ENCODE measurements around the gene ATP11B. TPM values are rescaled to one million over a fixed set of nuclear protein-coding genes. Genes with fewer than 3 reads are reported as not detected.
A peak's percentile ranks its signal among the peaks of the same experiment; 100 is the strongest.

Gene ATP11B
- total RNA-seq, 2 experiments from 2014 or later: 55.6 to 87.9 TPM

DNA sequence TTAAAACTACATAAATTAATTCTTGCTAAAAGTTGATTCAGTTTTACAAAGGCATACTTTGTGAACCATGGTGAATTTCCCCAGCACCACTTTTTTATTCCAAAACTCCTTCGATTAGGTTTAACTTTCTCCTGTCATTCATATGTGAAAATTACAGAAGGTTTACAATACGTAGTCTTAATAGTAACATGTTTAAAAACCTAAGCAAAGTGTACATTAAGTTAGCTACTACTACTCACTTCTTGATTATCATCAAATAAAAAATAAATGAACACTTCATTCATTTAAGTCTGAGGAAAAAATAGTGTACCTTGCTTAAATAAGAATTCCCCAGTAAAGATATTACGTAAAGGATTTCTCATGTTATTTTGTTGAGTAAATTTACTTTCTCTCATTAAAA is 148.4 kb downstream of the ATP11B start:
- Histone ChIP-seq H2AFZ (ENCODE audit: low read length) (no peak overlapping the region), H4K20me1 (ENCODE audit: insufficient read depth, low read length) (no peaks in the 10 kb centered on the region), H3K4me2 (ENCODE audit: low read length) (no peak overlapping the region), H3K36me3 (ENCODE audit: insufficient read depth, low read length) (peaks cover 38% of the 10 kb centered on the region), H3K4me3 (ENCODE audit: low read depth, low read length, poor library complexity, severe bottlenecking) (no peak overlapping the region), H3K27ac (ENCODE audit: low read depth, low read length, poor library complexity, severe bottlenecking) (no peak overlapping the region), H3K9me2 (ENCODE audit: insufficient read depth, low read length) (no peaks in the 10 kb centered on the region), H3K79me2 (ENCODE audit: insufficient read depth, low read depth, low read length) (no peaks in the 10 kb centered on the region), H3K9me3 (ENCODE audit: low read length) (no peaks in the 10 kb centered on the region), H3K4me1 (ENCODE audit: insufficient read depth, low read length, poor library complexity, severe bottlenecking) (peaks cover 14% of the 10 kb centered on the region)
- TF ChIP-seq, protein P1, sequence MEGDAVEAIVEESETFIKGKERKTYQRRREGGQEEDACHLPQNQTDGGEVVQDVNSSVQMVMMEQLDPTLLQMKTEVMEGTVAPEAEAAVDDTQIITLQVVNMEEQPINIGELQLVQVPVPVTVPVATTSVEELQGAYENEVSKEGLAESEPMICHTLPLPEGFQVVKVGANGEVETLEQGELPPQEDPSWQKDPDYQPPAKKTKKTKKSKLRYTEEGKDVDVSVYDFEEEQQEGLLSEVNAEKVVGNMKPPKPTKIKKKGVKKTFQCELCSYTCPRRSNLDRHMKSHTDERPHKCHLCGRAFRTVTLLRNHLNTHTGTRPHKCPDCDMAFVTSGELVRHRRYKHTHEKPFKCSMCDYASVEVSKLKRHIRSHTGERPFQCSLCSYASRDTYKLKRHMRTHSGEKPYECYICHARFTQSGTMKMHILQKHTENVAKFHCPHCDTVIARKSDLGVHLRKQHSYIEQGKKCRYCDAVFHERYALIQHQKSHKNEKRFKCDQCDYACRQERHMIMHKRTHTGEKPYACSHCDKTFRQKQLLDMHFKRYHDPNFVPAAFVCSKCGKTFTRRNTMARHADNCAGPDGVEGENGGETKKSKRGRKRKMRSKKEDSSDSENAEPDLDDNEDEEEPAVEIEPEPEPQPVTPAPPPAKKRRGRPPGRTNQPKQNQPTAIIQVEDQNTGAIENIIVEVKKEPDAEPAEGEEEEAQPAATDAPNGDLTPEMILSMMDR (conservative IDR thresholded peaks at IDR 0.05; ENCODE audit: low read length): no peak
- no peak for TF ChIP-seq EZH2phosphoT487 (IDR thresholded peaks at IDR 0.05; ENCODE audit: borderline replicate concordance, low read depth, low read length)
- intact Hi-C loops (cut with micrococcal nuclease; ENCODE audit: unreplicated experiment): no loop called here
- POLR2A ChIA-PET: no interaction called here
- BruUV-seq (replicated peaks): no TSS peak
- CTCF ChIA-PET (ENCODE audit: unreplicated experiment): no interaction called here
- DNase-seq (ENCODE audit: low spot score): no peak

DNA sequence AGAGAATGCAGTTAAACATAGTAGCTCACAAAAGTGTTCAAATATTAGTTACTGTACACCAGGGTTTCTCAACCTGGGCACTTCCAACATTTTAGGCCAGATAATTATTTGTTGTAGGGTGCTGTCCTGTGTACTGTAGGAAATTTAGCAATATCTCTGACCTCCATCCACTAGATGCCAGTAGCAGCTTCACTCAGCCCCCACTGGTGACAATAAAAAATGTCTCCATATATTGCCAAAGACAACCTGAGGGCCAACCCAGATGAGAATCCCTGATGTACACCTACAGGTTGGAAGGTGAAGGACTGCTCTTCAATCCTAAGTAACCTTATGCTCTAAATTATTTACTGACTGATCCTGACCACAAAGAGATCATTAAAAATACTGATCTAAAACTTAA is 154.6 kb downstream of the ATP11B start:
- H3K9me2 ChIP-seq (ENCODE audit: insufficient read depth, low read length): no peaks in the 10 kb centered on the region
- 0 out of 2 replicates have a peak, but pooled peaks cover 3% of the 10 kb centered on the region for H3K9me3 ChIP-seq (ENCODE audit: low read length)
- no peak overlapping the region for H3K4me3 ChIP-seq (ENCODE audit: low read depth, low read length, poor library complexity, severe bottlenecking)
- no peak overlapping the region for H2AFZ ChIP-seq (ENCODE audit: low read length)
- ChIA-PET POLR2A (interaction anchor here (0.6 kb wide), 1 partner anchor 280 kb away, joined by 3 read pairs; no protein-coding TSS in a partner anchor), CTCF (ENCODE audit: unreplicated experiment) (no interaction called here)
- H3K79me2 ChIP-seq (ENCODE audit: insufficient read depth, low read depth, low read length): no peaks in the 10 kb centered on the region
- no peak for TF ChIP-seq EZH2phosphoT487 (IDR thresholded peaks at IDR 0.05; ENCODE audit: borderline replicate concordance, low read depth, low read length)
- TF ChIP-seq, protein P1 (conservative IDR thresholded peaks at IDR 0.05; ENCODE audit: low read length): peak; percentile 68
- no TSS peak for BruUV-seq (replicated peaks)
- H4K20me1 ChIP-seq (ENCODE audit: insufficient read depth, low read length): no peaks in the 10 kb centered on the region
- H3K27ac ChIP-seq (ENCODE audit: low read depth, low read length, poor library complexity, severe bottlenecking): no peak overlapping the region
- H3K4me2 ChIP-seq (ENCODE audit: low read length): no peak overlapping the region
- H3K36me3 ChIP-seq (ENCODE audit: insufficient read depth, low read length): peaks cover 47% of the 10 kb centered on the region
- no peaks in the 10 kb centered on the region for H3K4me1 ChIP-seq (ENCODE audit: insufficient read depth, low read length, poor library complexity, severe bottlenecking)
- DNase-seq (ENCODE audit: low spot score): peak; percentile 41
- intact Hi-C loops (cut with micrococcal nuclease; ENCODE audit: unreplicated experiment): no loop called here

DNA sequence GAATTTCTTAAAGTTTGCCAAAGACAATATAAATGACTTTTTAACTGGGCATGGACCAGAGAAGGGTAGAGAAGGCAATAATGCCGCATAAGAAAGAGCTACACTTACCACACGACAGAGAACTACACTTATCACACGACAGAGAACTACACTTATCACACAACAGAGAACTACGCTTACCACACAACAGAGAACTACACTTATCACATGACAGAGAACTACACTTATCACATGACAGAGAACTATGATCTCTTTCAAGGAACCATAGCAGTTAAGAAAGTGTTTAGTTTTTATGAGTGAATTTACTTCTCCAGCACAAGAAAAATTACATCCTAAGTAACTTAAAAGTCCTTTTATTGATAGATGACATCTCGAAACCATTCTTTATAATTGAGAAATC is 155.0 kb downstream of the ATP11B start:
- POLR2A ChIA-PET: interaction anchor here (0.6 kb wide), 1 partner anchor 280 kb away, joined by 3 read pairs; no protein-coding TSS in a partner anchor
- Histone ChIP-seq H3K36me3 (ENCODE audit: insufficient read depth, low read length) (peaks cover 51% of the 10 kb centered on the region), H3K4me1 (ENCODE audit: insufficient read depth, low read length, poor library complexity, severe bottlenecking) (no peaks in the 10 kb centered on the region), H3K9me3 (ENCODE audit: low read length) (0 out of 2 replicates have a peak, but pooled peaks cover 6% of the 10 kb centered on the region), H3K4me3 (ENCODE audit: low read depth, low read length, poor library complexity, severe bottlenecking) (no peak overlapping the region), H3K9me2 (ENCODE audit: insufficient read depth, low read length) (no peaks in the 10 kb centered on the region), H2AFZ (ENCODE audit: low read length) (no peak overlapping the region), H3K27ac (ENCODE audit: low read depth, low read length, poor library complexity, severe bottlenecking) (no peak overlapping the region), H3K4me2 (ENCODE audit: low read length) (no peak overlapping the region), H4K20me1 (ENCODE audit: insufficient read depth, low read length) (no peaks in the 10 kb centered on the region), H3K79me2 (ENCODE audit: insufficient read depth, low read depth, low read length) (no peaks in the 10 kb centered on the region)
- no TSS peak for BruUV-seq (replicated peaks)
- intact Hi-C loops (cut with micrococcal nuclease; ENCODE audit: unreplicated experiment): no loop called here
- CTCF ChIA-PET (ENCODE audit: unreplicated experiment): no interaction called here
- DNase-seq (ENCODE audit: low spot score): no peak
- TF ChIP-seq, protein P1 (conservative IDR thresholded peaks at IDR 0.05; ENCODE audit: low read length): no peak; the same call in 1 of the 2 replicates
- no peak for TF ChIP-seq EZH2phosphoT487 (IDR thresholded peaks at IDR 0.05; ENCODE audit: borderline replicate concordance, low read depth, low read length)

All from OCI-LY7 (cell line).